Inflammatory macrophage (primary cell): Measurements from ENCODE around the gene TBC1D22A.

ENCODE experiments used
- DNase-seq, 2 donors: peaks; one replicate each; pipeline ENCODE4 v3.0.0-alpha.2; 2020 to 2022

TBC1D22A gene

DNA sequence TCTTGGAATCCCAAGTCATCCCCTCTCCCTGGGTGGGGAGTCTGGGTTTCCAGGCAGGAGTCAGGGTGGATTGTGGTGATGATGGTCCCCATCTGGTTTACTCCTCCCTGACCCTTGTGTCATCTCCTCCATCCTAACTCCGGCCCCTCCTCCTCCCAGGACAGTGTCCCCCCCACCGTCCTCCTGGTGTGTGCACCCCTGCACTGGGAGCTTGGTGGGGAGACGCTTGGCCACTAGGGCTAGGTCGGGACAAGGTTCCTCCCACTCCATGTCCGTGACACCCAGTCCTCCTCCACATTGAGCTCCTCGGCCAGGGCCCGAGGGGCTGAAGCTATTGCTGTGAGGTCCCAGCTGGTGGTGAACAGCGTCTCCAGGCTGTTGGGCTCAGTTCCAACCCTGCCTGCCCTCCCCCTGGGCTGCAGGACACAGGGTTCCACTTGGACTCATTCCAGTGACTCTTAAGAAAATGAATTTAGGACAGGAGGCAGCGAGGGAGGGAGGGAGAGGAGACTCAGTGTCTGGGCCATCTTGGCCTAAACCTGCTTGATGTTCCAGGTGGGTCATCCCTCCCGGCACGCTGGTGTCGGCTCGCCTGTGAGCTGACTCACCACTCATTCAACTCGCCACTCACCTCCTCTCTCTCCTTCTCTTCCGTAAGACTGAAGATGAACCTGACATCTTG is 433.2 kb downstream of the TBC1D22A start:
- no peak for DNase-seq

DNA sequence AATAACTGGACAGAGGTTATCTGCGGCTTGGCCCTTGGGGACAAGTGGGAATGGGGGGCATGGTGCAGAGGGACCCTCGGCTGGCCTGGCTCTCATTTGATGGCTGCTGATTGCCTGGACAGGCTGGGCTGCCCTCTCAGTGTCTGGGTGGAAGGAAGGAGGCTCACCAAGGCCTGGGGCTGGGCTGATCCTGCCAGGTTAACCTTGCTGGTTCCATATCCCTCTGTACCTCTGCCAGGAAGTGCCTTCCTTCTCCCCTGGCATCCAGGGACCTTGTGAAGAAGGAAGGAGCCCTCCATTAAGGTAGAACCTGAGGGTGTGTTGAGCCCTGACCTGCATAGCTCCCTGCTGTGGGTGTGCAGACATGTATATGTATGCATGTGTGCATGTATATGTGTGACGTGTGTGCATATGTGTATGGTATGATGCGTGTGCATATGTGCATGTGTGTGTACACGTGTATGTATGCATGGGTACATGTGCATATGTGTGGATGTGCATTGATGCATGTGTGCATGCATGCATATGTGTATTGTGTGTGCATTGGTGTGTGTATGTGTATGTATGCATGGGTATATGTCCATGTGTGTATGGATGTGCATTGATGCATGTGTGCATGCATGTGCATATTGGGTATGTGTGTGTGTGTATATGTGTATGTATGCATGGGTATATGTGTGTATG is 433.9 kb downstream of the TBC1D22A start:
- no peak for DNase-seq

DNA sequence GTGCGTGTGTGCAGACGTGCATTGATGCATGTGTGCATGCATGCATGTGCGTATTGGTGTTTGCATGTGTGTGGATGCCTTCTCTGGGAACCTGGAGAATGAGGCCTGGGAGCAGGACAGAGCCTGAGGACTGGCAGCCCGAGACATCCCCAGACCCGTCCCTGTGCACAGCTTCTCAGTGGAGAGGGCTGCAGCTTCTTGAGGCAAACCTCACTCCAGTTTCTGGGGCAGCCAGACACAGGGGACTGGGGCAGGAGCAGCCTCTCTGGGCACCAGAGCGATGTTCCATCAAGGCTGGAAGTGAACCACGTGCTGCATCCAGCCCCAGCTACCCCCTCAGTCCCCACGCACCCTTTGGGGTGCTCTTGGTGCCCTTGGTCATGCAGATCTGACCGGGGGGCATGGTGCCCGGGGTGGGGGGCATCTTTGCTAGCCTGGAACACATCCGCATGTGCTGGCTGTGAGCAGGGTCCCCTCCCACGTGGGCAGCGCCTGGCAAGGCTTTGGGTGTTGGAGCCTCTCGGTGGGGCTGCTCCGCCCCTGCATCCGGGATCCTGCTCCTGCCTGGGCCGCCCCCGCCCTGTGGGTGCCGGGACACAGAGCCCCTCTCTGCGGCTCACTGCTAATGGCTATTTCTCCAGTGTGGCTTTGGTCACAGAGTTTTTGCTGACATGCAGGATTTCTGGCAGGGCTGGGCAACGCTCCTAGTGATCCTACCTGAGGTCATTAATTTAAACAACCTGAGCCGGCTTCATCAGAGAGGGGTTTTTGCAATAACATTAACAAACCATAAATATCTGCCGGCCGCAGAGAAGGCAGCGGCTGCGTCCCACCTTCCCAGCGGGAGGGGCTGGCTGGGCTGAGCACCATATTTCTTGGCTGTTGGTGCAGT is 434.7 kb downstream of the TBC1D22A start:
- DNase-seq: no peak

DNA sequence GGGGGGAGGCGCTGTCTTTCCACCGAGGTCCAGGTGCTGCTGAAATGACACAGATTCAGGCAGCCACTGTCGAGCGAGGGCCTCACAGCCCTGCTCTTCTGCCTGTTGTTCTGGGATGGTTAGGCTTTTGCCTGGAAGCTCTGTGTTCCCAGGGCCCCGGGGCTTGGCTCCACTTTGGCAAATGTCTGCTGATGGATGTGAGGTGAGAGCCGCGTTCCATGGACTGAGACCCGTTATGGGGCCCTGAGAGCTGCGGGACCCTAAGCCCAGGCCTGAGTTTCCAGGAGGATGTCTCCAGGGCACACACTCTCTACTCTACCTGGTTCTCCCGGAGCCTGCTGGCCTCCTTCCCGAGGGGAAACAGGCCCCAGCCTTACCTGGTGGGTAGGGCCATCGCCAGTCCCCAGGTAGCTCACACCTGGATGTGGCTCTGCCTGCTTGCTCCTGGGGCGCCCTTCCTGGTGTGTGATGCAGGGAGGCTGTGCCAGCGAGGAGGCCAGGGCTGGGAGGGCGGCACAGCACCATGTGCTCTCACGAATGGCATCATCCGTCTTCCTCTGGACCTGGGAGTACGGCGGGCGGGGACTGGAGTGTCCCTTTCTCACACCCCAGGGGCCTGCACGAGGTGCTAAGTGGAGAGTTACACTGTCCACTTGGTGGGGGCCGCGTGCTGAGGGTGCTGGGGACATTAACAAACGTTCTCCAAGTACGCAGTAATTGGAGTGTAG is 435.5 kb downstream of the TBC1D22A start:
- DNase-seq: no peak

DNA sequence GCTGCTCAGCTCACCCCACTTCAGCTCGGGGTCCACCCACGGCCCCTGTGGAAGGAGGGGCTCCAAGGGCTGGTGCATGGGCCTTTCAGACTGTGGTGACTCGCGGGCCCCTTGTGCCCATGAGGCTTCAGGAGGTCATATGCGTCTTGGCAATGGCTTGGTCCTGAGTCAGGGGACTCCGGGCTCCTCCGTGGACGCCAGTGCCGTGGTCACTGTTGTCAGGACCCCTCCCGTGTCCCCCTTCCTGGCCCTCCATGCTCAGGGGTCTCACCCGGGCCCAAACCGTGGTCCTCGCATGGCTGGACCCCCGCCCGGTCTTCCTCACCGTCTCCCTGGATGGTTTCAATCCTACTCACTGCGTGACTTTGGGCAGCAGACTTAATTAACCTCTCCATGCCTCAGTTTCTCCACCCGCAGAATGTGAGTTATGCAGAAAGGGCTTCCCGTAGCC is 436.4 kb downstream of the TBC1D22A start:
- DNase-seq: no peak

DNA sequence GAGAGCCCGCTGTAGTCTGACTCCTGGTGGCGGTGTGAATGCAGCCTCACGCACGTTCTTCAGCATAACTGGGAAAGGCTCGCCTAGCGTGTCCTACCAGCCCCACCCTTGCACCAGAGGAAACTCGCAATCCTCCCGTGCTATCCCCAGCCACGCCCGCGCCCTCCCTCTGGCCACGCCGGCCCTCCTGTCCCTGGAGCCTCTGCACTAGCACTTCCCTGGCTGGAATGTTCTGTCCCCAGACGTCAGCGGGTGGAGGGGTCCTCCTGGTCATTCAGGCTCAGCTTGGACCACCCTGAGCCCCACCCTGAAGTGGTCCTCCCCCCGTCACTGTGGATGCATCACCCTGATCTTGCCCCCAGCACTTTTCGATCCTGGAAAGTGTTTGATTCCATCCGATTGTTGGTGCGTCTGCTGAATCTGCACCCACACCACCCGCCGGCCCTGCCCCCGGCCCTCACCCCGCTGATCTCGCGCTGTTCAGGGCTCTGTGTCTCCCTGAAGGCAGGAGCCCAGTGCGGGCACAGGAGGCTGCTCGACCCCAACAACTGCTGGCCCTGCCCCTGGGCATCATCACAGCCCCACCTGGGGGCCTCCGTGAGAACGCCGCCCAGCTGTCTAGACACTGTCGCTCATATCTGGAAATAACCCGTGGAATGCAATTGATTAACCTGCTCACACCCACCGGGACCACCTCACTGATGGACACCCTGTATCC is 437.0 kb downstream of the TBC1D22A start:
- no peak for DNase-seq

DNA sequence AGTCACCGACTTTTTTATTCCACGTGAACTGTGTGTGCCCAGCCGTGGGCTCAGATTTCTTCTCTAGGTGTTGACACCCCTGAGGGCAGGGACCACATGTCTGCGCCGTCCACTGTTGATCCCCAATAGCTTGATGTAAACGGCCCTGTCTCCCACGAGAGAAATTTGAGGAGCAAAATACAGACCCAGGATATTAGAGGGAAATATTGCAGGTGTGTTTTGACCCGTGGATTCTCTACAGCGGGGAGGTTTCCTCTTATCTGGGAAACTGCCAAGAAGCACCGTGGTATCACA is 437.5 kb downstream of the TBC1D22A start:
- no peak for DNase-seq

DNA sequence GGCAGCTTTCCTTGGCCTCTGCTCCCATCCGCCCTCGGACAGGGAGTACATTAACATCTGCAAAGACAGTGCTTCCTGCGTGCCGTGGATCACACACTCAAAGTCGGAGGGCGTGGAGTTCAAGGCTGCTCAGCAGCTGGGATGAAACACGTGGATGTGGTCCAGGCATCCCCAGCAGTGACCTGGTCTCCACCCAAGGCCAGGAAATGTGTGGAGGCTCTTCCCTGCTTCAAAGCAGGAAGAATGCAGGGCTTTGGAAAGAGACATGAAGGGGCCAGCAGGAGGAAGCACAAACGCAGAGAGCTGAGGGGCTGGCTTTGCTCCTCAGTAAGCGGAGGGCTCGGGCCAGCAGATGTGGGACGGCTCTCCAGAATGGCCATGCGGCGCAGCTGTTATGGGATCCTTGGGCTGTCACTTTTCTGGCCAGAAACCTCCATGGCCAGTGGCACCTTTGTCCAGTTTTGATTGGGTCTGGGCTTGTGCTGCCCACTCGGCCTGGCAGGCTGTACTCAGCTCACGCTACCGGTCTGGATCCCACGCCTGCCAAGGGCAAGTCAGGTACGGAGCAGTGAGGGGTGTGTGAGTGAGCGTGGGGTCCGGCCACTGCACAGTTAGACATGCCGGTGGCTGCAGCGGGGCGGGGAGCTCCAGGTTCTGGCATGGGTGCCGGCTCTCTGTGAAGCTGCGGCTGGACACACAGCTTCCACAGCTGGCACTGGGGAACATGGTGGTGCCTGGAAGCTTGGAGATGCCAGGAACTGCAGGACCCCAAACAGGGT is 438.0 kb downstream of the TBC1D22A start:
- DNase-seq: no peak

DNA sequence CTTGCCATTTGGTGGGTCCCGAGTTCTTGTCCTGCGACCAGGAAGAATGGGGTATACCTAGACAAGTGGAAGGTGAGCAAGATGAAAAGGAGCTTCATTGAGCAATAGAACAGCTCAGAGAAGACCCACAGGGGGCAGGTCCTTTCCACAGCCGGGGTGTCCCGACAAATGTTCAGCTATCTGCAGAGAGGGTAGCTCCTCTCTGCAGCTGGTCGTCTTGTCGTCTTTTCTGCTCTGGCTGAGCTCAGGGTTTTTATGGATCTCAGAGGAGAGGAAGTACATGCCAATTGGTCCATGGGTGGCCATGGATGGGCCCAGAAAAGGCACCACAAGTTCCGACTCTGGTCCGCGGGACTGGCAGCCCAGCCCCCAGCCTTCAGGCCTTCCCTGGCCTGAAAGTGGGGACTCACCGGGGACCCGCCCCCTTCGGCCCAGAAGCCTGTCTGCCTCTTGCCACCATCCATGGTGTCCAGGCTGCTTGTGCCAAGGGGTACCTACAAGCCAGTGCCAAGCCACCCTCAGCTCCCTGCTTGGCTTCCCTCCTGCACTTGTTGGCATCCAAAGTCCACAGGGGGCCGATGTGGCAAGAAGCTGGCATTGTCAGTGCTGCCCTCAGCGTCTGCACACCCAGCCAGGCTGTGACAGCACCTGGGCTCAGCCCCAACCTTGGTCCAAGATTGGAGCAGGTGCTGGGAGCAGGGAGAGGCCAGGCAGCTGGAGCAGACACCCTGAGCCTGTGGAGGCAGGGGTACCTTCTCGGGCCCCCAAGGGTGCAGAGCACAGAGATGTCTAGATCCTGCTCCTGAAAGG is 438.9 kb downstream of the TBC1D22A start:
- DNase-seq: no peak

DNA sequence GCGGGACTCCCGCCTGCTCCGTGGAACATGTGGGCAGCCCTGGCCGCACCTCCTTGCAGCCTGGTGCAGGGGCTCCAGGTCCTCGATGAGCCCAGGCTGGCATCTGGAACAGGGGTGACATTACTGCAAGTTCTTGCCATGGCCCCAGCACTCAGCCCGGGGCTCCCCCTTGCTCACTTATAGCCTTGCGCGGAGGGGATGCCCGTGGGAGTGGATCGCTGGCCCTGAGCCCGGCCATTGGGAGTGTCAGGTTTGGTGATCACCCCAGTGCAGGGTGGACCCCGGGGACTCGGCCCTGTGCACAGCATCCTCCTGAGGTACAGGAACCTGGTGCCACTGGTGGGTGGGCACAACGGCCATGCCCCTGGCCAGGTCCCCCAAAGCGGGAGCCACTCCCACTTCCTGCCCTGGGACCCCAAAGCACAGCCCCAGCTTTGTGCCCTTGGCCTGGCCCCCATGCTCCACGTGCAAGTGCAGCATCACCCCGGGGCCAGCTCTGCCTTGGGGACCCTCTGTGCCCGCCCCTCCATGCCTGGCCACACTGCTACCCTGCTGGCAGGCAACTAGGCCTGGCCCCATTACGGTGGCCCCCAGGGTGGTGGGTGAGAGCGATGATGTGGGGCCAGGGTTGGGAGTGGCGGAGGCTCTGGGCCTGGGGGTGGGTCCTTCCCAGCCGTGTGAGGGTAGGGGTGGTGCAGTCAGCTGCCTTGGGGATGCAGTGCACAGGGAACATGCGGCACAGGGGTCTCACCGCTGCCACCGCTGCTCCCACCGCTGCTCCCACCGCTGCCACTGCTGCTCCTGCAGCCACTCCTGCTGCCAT is 439.8 kb downstream of the TBC1D22A start:
- DNase-seq: no peak

DNA sequence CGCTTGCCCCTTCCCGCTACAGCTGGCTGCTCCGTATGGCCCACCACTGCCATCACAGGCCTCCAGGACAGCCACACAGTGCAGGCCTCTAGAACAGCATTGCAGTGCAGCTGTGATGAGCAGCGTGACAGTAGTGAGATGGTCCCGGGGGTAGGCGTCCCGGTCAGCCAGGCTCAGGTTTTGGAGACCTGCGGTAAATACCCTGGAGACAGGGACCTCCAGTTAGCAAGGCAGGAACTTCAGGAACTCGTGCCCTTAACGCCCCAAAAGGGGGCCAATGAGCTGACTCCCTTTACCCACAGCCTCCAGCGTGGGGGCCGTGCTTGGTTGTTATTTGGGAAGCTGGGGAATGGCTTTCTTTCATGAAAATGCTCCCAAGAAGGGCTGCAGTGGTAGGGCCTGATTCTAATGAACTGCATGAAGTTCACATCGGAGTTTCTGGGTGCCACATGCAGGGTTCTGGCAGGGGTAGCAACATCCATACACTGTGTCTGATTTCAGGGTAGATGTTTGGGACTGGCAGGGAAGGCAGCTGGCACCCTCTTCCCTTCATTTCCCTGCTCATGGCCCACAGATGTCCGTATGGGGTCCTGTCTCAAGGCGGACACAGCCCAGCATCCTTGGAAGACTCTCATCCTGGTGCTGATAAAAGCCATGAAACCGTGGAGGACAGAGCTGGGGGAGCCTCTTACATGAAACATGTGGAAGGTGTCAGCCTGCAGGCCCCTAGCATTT is 440.5 kb downstream of the TBC1D22A start:
- DNase-seq: no peak

DNA sequence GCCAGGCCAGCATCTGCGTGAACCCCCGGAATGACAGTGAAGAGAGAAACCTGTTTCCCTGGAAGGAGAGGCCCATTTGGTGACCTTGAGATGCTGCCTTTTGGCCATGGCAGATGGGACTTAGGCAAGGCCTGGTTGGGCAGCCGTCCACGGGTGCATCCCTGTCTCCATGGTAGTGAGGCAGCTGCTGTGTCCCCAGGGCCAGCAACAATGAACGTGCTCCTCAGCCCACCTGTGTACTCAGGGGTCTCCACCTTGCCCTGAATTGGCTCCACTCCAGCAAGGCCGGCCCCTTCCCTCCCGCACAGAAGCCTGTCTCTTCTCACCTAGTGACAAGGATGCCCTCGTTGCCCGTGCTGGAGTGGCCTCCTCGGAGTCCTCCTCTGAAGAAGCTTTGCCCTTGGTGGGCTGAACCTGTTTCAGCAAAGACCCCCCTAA is 441.1 kb downstream of the TBC1D22A start:
- DNase-seq: no peak

DNA sequence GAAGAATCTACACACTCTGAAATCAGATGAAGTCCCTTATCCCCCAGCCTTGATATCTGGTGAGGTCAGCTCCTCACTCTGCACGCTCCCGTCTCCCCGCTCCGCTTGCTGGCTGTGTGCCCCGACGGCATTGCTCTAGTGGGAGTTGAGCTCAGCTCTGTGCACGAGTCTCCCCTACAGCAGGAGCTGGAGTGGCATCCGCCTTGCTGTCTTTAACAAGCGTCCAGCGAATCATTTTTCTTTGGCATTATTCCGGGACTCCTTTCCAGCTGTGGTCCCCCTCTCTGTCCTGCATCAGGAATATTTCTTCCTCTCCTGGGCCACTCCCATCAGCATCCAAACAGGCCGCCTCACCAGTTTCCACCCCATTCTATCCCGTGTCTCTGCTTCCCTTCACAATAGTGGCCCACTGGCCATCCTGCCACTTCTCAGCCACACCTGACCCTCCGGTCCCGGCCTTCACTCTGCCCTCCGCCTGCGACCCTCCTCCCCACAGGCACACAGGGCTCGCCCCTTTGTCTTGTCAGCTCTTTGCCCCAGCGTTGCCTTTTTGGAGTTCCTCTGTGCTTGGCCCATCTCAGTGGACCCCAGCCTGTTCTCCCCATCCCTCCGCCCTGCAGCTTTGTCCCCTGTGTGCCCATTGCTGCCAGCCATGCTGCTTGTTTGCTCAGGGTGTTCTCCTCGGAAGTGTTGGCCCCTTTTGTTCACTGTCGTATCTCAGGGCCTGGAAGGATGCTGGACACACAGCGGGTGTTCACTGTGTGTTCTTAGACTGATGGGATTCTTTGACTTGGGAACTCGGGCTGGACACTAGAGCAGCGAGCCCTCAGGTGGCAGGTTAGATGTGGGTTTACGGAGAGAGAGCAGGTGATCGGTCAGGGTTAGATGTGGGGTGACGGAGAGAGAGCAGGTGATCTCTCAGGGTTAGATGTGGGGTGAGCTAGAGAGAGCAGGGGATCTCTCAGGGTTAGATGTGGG is 441.8 kb downstream of the TBC1D22A start:
- DNase-seq: no peak

DNA sequence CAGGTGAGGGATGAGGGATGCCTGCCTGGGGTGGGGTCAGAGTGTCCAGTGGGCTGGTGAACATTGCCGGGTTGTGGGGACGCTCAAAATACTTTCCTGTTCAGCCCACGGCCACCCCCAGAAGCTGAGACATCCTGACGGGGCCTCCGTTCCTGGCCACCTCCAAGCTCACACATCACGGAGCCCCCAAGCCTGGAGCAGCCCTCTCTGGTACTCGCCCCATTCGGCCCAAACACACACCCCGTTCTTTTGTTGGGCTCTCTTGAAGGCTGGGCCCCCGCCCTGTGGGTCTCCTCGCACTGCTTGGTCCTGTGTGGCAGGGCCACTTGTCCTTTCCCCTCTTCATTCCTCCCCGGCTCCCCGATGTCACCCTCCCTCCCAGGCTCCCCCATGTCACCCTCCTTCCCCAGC is 442.6 kb downstream of the TBC1D22A start:
- DNase-seq: no peak

DNA sequence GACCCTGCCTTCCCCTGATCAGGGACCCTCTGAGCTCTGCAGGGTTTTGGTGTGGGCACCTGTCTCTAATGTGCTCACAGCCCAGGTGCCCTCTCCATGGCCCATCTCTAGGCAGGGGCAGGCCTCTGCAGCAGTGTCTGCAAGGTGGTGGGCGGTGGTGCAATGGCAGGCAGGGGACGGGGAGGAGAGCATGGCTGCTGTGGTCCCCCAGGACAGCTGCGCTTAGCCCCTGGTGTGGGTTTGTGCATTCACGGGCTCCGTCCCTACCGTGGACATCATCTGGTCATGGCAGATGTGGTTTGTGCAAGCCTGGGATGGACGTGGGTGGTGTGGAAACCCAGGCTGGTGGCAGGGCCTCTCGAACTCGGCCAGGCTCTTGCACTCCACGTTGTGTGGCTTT is 443.1 kb downstream of the TBC1D22A start:
- no peak for DNase-seq

DNA sequence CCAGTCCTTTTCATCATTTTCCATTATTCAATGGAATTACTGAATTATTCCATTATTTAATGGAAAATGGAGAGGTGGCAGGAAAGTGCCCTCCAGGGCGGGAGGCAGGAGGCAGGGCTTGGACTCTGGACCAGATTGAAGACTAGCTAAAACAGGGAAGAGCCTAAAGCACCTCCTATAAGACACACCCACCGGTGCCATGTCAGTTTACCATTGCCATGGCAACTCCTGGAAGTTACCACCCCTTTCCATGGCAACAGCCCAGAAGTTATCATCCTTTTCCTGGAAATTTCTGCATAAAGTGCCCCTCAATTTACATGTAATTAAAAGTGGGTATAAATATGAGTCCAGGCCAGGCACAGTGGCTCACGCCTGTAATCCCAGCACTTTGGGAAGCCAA is 443.7 kb downstream of the TBC1D22A start:
- no peak for DNase-seq

DNA sequence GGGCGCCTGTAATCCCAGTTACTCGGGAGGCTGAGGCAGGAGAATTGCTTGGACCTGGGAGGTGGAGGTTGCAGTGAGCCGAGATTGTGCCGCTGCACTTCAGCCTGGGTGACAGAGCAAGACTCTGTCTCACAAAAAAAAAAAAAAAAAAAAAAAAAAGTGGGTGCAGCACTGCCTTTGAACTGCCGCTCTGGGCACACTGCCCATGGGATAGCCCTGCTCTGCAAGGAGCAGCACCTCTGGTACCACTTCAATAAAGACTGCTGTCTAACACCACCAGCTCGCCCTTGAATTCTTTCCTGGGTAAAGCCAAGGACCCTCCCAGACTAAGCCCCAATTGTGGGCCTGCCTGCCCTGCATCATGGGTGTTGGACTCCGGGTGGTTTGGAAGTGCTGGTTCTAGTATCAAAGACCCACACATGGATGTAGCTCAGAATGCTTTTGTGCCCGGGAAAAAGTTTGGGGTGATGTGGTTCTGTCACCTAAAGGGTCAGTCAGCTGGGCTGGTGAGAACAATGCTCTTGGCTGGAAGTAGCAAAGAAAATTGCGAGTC is 444.3 kb downstream of the TBC1D22A start:
- DNase-seq: no peak
